ENCODE results near the gene CNGA4. TPM values are rescaled to one million over a fixed set of nuclear protein-coding genes. Genes with fewer than 3 reads are reported as not detected.
"Not testable (repeated sequence)": the region's sequence is repeated elsewhere in the genome, so short reads cannot be mapped to it uniquely, and the experiment has no call there.

CNGA4 gene
- total RNA-seq, 4 donors from 2014 or later = 0.85 to 1.1 TPM; not detected in 2

DNA sequence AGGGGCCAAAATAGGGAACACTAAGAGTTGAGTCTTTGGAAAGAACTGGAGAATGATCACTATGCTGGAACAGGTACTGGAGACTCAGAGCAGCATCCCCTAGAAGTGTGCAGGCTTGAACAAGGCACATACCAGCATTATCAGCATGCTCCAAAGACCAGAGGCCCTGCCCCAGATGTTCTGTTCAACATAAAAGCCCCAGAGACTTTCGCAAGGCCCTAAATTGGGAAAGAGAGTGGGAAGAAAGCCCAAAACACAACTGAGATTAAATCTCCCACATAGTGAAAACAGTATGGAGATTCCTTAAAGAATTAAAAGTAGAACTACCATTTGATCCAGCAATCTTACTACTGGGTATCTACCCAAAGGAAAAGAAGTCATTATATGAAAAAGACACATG is 9.4 kb downstream of the CNGA4 start:
- no peak overlapping the region for H3K27ac ChIP-seq
- DNase-seq = no peak
- no peak overlapping the region for H3K4me3 ChIP-seq
- H3K27me3 ChIP-seq = no peaks in the 10 kb centered on the region
- TF ChIP-seq, protein P1, sequence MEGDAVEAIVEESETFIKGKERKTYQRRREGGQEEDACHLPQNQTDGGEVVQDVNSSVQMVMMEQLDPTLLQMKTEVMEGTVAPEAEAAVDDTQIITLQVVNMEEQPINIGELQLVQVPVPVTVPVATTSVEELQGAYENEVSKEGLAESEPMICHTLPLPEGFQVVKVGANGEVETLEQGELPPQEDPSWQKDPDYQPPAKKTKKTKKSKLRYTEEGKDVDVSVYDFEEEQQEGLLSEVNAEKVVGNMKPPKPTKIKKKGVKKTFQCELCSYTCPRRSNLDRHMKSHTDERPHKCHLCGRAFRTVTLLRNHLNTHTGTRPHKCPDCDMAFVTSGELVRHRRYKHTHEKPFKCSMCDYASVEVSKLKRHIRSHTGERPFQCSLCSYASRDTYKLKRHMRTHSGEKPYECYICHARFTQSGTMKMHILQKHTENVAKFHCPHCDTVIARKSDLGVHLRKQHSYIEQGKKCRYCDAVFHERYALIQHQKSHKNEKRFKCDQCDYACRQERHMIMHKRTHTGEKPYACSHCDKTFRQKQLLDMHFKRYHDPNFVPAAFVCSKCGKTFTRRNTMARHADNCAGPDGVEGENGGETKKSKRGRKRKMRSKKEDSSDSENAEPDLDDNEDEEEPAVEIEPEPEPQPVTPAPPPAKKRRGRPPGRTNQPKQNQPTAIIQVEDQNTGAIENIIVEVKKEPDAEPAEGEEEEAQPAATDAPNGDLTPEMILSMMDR (IDR thresholded peaks at IDR 0.05) = no peak
- TF ChIP-seq POLR2A (IDR thresholded peaks at IDR 0.05) = no peak
- H3K4me1 ChIP-seq = no peaks in the 10 kb centered on the region
- H3K9me3 ChIP-seq = no peaks in the 10 kb centered on the region
- no peaks in the 10 kb centered on the region for H3K36me3 ChIP-seq

DNA sequence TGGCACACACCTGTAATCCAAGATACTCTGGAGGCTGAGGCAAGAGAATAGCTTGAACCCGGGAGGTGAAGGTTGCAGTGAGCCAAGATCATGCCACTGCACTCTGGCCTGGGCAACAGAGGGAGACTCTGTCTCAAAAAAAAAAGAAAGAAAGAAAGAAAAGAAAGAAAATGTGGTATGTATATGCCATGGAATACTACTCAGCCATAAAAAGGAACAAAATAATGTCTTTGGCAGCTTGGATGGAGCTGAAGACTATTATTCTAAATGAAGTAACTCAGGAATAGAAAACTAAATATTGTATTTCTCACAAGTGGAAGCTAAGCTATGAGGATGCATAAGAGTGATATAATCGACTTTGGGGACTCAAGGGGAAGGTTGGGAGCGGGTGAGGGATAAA is 10.0 kb downstream of the CNGA4 start:
- not testable (repeated sequence) for H3K27ac ChIP-seq, H3K27me3 ChIP-seq, DNase-seq, H3K9me3 ChIP-seq, H3K36me3 ChIP-seq, H3K4me1 ChIP-seq, H3K4me3 ChIP-seq

GRCh38 chr11:6249770-6250555 is 11.1 kb downstream of the CNGA4 start:
- Histone ChIP-seq H3K9me3 (no peaks in the 10 kb centered on the region), H3K4me3 (no peak overlapping the region), H3K36me3 (no peaks in the 10 kb centered on the region), H3K27me3 (no peaks in the 10 kb centered on the region), H3K4me1 (no peaks in the 10 kb centered on the region), H3K27ac (no peak overlapping the region)
- TF ChIP-seq, protein P1 (IDR thresholded peaks at IDR 0.05) = no peak
- TF ChIP-seq POLR2A (IDR thresholded peaks at IDR 0.05) = no peak
- peak in 1 of 3 donors; percentile 87 for DNase-seq

GRCh38 chr11:6251120-6251733 is 12.3 kb downstream of the CNGA4 start:
- no peak overlapping the region for H3K4me3 ChIP-seq
- no peaks in the 10 kb centered on the region for H3K27me3 ChIP-seq
- H3K27ac ChIP-seq = peak overlapping the region in 1 of 4 donors; percentile 7
- no peaks in the 10 kb centered on the region for H3K4me1 ChIP-seq
- no peaks in the 10 kb centered on the region for H3K36me3 ChIP-seq
- peak in 2 of 3 donors; percentile 77 to 84 for DNase-seq
- H3K9me3 ChIP-seq = no peaks in the 10 kb centered on the region
- TF ChIP-seq POLR2A (IDR thresholded peaks at IDR 0.05) = no peak
- TF ChIP-seq, protein P1 (IDR thresholded peaks at IDR 0.05) = peak; percentile 26 to 98 (median 81)

DNA sequence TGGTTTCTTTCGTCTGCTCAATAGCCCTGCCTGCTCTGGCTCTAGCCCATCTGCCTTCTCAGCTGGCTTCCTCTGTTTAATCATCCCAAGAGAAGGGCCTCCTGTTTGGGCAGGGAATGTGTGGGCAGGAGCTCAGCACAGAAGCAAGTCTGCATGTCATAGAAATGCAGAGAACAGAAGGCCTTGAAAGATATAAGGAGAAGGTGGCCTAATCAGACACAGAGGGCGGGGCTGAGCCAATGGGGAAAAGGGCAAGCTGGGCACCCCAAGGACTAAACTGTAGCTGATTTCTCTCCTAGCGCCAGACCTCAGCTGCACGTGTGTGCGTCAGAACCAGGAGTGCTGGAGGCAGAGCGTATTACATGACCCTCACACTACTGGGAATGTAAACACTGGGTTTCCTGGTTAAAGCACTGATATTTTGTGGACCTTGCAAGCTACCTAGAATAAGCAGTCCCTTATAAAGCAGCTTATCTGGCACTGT is 13.1 kb downstream of the CNGA4 start:
- Histone ChIP-seq H3K4me1 (no peaks in the 10 kb centered on the region), H3K27ac (peak overlapping the region in 2 of 4 donors; percentile 3 to 7), H3K36me3 (no peaks in the 10 kb centered on the region), H3K27me3 (no peaks in the 10 kb centered on the region), H3K4me3 (no peak overlapping the region), H3K9me3 (no peaks in the 10 kb centered on the region)
- peak in 1 of 3 donors; percentile 49 for DNase-seq
- TF ChIP-seq, protein P1 (IDR thresholded peaks at IDR 0.05) = no peak
- no peak for TF ChIP-seq POLR2A (IDR thresholded peaks at IDR 0.05)

GRCh38 chr11:6253197-6253596 is 14.3 kb downstream of the CNGA4 start:
- Histone ChIP-seq H3K4me1 (no peaks in the 10 kb centered on the region), H3K36me3 (no peaks in the 10 kb centered on the region), H3K9me3 (no peaks in the 10 kb centered on the region), H3K27ac (no peak overlapping the region), H3K27me3 (peaks cover 0 to 2% of the 10 kb centered on the region in 2 donors), H3K4me3 (no peak overlapping the region)
- DNase-seq = no peak
- TF ChIP-seq POLR2A (IDR thresholded peaks at IDR 0.05) = no peak
- TF ChIP-seq, protein P1 (IDR thresholded peaks at IDR 0.05) = no peak

All from Peyer's patch (tissue), 4 donors.